T-helper 17 cell (primary cell): Measurements from ENCODE around the gene POLR3A. TPM values are rescaled to one million over a fixed set of nuclear protein-coding genes. Genes with fewer than 3 reads are reported as not detected.
A peak's percentile ranks its signal among the peaks of the same experiment; 100 is the strongest.
"Not testable (repeated sequence)": the region's sequence is repeated elsewhere in the genome, so short reads cannot be mapped to it uniquely, and the experiment has no call there.

Experiments used
- ATAC-seq: fragments of 150-1000 bp; cut with Tn5 transposase; 2 replicates; pipeline ENCODE4 v1.10.0; 2021; ENCODE audit warnings: mild to moderate bottlenecking, moderate library complexity
- DNase-seq, 3 donors: peaks; one replicate each; pipeline versions ENCODE4 v3.0.0 to v3.0.0-alpha.2; 2020 to 2021
- H3K9me3 ChIP-seq: one replicate; pipeline ENCODE4 v1.7.0; 2013; ENCODE audit warnings: low read length, mild to moderate bottlenecking; ENCODE audit not compliant: control insufficient read depth, poor library complexity, severe bottlenecking
- H3K27ac Mint-ChIP-seq: one replicate; pipeline ENCODE4 v1.8.0; 2022; ENCODE audit warnings: mild to moderate bottlenecking, moderate library complexity, mixed read lengths
- H3K27me3 Mint-ChIP-seq: one replicate; pipeline ENCODE4 v1.8.0; 2022; ENCODE audit warnings: mixed read lengths
- H3K36me3 Mint-ChIP-seq: one replicate; pipeline ENCODE4 v1.8.0; 2022; ENCODE audit warnings: low read depth, mixed read lengths
- H3K4me1 Mint-ChIP-seq: one replicate; pipeline ENCODE4 v1.8.0; 2022; ENCODE audit warnings: mild to moderate bottlenecking, mixed read lengths
- H3K4me3 Mint-ChIP-seq: one replicate; pipeline ENCODE4 v1.8.0; 2022; ENCODE audit warnings: mild to moderate bottlenecking, moderate library complexity, mixed read lengths
- total RNA-seq, 4 donors: library from RNA in 2 of 4; stranded (reverse) in 2 of 4; gene quantifications; one replicate each; pipeline ENCODE4 v1.2.3 and lab custom pipeline; 2022 to 2026

The POLR3A gene
- total RNA-seq, 2 donors from 2014 or later: 10.9 to 12.0 TPM

- not testable (repeated sequence) for H3K4me1 Mint-ChIP-seq, DNase-seq, H3K9me3 ChIP-seq, H3K36me3 Mint-ChIP-seq, H3K27ac Mint-ChIP-seq, ATAC-seq, H3K4me3 Mint-ChIP-seq
- H3K27me3 Mint-ChIP-seq: peaks cover 25% of the 10 kb centered on the region
Measured at GRCh38 chr10:78064919-78065318, 35.6 kb upstream of the POLR3A start.

- Mint-ChIP-seq H3K4me3 (no peak overlapping the region), H3K27ac (no peak overlapping the region), H3K4me1 (peaks cover 9% of the 10 kb centered on the region), H3K27me3 (peaks cover 25% of the 10 kb centered on the region), H3K36me3 (peaks cover 4% of the 10 kb centered on the region)
- ATAC-seq (no peak), DNase-seq (no peak)
- no peaks in the 10 kb centered on the region for H3K9me3 ChIP-seq
Measured at GRCh38 chr10:78063236-78063635, 33.9 kb upstream of the POLR3A start.

- ATAC-seq (no peak), DNase-seq (no peak)
- Mint-ChIP-seq H3K4me1 (peaks cover 10% of the 10 kb centered on the region), H3K36me3 (peaks cover 4% of the 10 kb centered on the region), H3K27me3 (peaks cover 24% of the 10 kb centered on the region), H3K27ac (no peak overlapping the region), H3K4me3 (no peak overlapping the region)
- H3K9me3 ChIP-seq: no peaks in the 10 kb centered on the region
Measured at GRCh38 chr10:78062296-78062695, 33.0 kb upstream of the POLR3A start.

GRCh38 chr10:78059906-78060702 lies 30.8 kb upstream of the POLR3A start:
- Mint-ChIP-seq H3K36me3 (peaks cover 3% of the 10 kb centered on the region), H3K4me3 (no peak overlapping the region), H3K4me1 (peaks cover 8% of the 10 kb centered on the region), H3K27ac (no peak overlapping the region), H3K27me3 (peaks cover 17% of the 10 kb centered on the region)
- DNase-seq: no peak
- ATAC-seq: no peak
- no peaks in the 10 kb centered on the region for H3K9me3 ChIP-seq

DNA sequence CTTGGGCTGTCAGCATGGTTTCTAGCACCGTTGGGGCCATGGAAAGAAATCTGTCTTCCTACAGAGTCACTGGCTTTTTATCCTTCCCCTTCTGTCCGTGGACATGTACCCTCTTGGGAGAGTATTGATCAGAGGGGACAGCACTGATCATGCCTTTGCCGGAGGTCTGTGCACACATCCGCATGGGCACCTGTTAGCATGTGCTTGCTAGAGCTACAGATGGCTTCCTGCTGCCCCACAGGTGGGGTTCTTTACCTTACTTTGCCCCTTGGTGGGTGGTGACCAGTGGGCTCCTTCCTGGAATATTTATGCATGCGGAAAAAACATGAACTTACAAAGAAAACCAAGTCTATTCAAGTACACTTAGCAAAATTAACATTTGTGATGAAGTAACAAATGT lies 29.2 kb upstream of the POLR3A start:
- H3K36me3 Mint-ChIP-seq: peaks cover 3% of the 10 kb centered on the region
- H3K4me3 Mint-ChIP-seq: no peak overlapping the region
- peaks cover 11% of the 10 kb centered on the region for H3K27me3 Mint-ChIP-seq
- DNase-seq (no peak), ATAC-seq (no peak)
- peaks cover 10% of the 10 kb centered on the region for H3K4me1 Mint-ChIP-seq
- no peaks in the 10 kb centered on the region for H3K9me3 ChIP-seq
- no peak overlapping the region for H3K27ac Mint-ChIP-seq

DNA sequence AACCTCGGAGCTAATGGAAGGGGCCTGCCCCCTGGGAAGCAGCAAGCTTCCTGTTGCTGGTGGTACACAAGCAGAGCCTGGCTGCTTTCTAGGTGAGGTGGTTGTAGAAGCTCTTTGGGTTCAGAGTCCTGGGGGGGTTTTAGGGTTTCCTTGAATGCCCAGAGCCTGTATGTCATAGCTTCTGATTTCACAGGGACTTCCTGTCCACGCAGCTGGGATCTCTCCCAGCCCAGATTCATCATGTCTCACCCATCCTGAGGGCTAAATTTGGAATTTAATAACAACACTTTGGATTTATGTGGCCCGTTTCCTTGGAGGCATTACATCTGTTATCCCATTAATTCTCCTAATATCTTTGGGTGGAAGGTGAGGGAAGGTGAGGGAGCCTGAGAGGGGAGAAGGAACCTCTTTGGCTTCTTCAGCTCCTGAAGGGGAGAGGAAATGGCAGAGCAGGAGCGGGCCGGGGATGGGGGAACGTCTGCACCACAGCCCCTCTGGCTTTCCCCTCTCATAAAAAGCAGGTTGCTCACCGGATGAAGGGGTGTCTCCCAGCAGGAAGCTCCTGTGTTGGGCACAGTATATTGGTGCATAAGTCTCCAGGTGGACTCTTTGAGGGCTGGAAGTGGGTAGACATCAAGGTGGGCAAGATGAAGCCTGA lies 24.0 kb upstream of the POLR3A start:
- no peak for DNase-seq
- no peak overlapping the region for H3K27ac Mint-ChIP-seq
- no peak for ATAC-seq
- no peaks in the 10 kb centered on the region for H3K9me3 ChIP-seq
- no peaks in the 10 kb centered on the region for H3K36me3 Mint-ChIP-seq
- H3K4me3 Mint-ChIP-seq: no peak overlapping the region
- peaks cover 9% of the 10 kb centered on the region for H3K4me1 Mint-ChIP-seq
- H3K27me3 Mint-ChIP-seq: no peaks in the 10 kb centered on the region

GRCh38 chr10:78049851-78050250 lies 20.5 kb upstream of the POLR3A start:
- H3K4me1 Mint-ChIP-seq: peaks cover 11% of the 10 kb centered on the region
- no peaks in the 10 kb centered on the region for H3K9me3 ChIP-seq
- H3K27me3 Mint-ChIP-seq: no peaks in the 10 kb centered on the region
- no peak overlapping the region for H3K4me3 Mint-ChIP-seq
- H3K27ac Mint-ChIP-seq: no peak overlapping the region
- no peaks in the 10 kb centered on the region for H3K36me3 Mint-ChIP-seq
- no peak for ATAC-seq
- DNase-seq: no peak

GRCh38 chr10:78047314-78047891 lies 18.1 kb upstream of the POLR3A start:
- peaks cover 20% of the 10 kb centered on the region for H3K4me1 Mint-ChIP-seq
- H3K36me3 Mint-ChIP-seq: no peaks in the 10 kb centered on the region
- no peaks in the 10 kb centered on the region for H3K9me3 ChIP-seq
- DNase-seq (peak; percentile 57 to 81 (median 58)), ATAC-seq (peak; percentile 91)
- no peak overlapping the region for H3K27ac Mint-ChIP-seq
- H3K4me3 Mint-ChIP-seq: peak overlapping the region; percentile 19
- no peaks in the 10 kb centered on the region for H3K27me3 Mint-ChIP-seq

- no peaks in the 10 kb centered on the region for H3K9me3 ChIP-seq
- ATAC-seq (no peak), DNase-seq (no peak)
- Mint-ChIP-seq H3K36me3 (no peaks in the 10 kb centered on the region), H3K27ac (no peak overlapping the region), H3K27me3 (no peaks in the 10 kb centered on the region), H3K4me1 (peaks cover 20% of the 10 kb centered on the region), H3K4me3 (no peak overlapping the region)
Measured at GRCh38 chr10:78046711-78047269, 17.5 kb upstream of the POLR3A start.

GRCh38 chr10:78045856-78046255 lies 16.5 kb upstream of the POLR3A start:
- no peak for ATAC-seq
- Mint-ChIP-seq H3K4me1 (peaks cover 27% of the 10 kb centered on the region), H3K36me3 (peaks cover 9% of the 10 kb centered on the region), H3K27ac (no peak overlapping the region), H3K27me3 (no peaks in the 10 kb centered on the region), H3K4me3 (no peak overlapping the region)
- no peak for DNase-seq
- H3K9me3 ChIP-seq: no peaks in the 10 kb centered on the region

GRCh38 chr10:78045237-78045636 lies 15.9 kb upstream of the POLR3A start:
- H3K27ac Mint-ChIP-seq: no peak overlapping the region
- no peak for ATAC-seq
- peaks cover 11% of the 10 kb centered on the region for H3K36me3 Mint-ChIP-seq
- no peak for DNase-seq
- no peaks in the 10 kb centered on the region for H3K9me3 ChIP-seq
- H3K27me3 Mint-ChIP-seq: no peaks in the 10 kb centered on the region
- H3K4me1 Mint-ChIP-seq: peaks cover 26% of the 10 kb centered on the region
- no peak overlapping the region for H3K4me3 Mint-ChIP-seq

DNA sequence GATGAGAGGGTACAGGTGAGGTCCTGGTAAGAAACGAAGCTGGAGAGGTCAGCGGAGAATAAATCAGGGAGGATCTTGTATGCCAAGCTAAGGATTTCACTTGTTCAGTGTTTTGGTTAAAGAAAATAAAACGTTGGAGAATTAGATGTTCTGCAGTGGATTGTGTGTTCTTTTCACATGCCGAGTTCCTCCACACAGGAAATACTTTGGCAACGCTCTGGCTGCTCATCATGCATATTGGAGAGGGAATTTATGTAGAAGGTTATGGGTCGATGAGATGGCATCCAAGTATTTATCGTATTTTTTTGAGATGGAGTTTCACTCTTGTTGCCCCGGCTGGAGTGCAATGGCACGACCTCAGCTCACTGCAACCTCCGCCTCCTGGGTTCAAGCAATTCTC lies 15.4 kb upstream of the POLR3A start:
- H3K4me1 Mint-ChIP-seq: peaks cover 25% of the 10 kb centered on the region
- ATAC-seq (no peak), DNase-seq (no peak)
- peak overlapping the region; percentile 71 for H3K27ac Mint-ChIP-seq
- H3K9me3 ChIP-seq: no peaks in the 10 kb centered on the region
- no peak overlapping the region for H3K4me3 Mint-ChIP-seq
- H3K36me3 Mint-ChIP-seq: peaks cover 13% of the 10 kb centered on the region
- no peaks in the 10 kb centered on the region for H3K27me3 Mint-ChIP-seq

- no peaks in the 10 kb centered on the region for H3K27me3 Mint-ChIP-seq
- H3K36me3 Mint-ChIP-seq: peaks cover 13% of the 10 kb centered on the region
- H3K4me1 Mint-ChIP-seq: peaks cover 27% of the 10 kb centered on the region
- H3K4me3 Mint-ChIP-seq: peak overlapping the region; percentile 57
- H3K27ac Mint-ChIP-seq: peak overlapping the region; percentile 71
- no peak for DNase-seq
- no peak for ATAC-seq
- H3K9me3 ChIP-seq: no peaks in the 10 kb centered on the region
Measured at GRCh38 chr10:78044179-78044578, 14.9 kb upstream of the POLR3A start.
